H1 (cell line): Measurements from ENCODE around the gene BCAS3. TPM values are rescaled to one million over a fixed set of nuclear protein-coding genes. Genes with fewer than 3 reads are reported as not detected.

Experiments
- CTCF ChIA-PET: fragments of 300-600 bp; sonication (Branson Sonifier 250); formaldehyde crosslinking; loops from one replicate; lab custom pipeline; 2021; ENCODE audit not compliant: partially characterized antibody; lab: Charles Lee
- POLR2A ChIA-PET: fragments of 300-600 bp; sonication (Branson Sonifier 250); formaldehyde crosslinking; loops from one replicate; lab custom pipeline; 2021; ENCODE audit warnings: inconsistent platforms; ENCODE audit not compliant: partially characterized antibody; lab: Charles Lee
- DNase-seq, 2 experiments: peaks; one replicate each; pipeline versions ENCODE4 v3.0.0 to v3.0.0-alpha.2; 2010 to 2022; ENCODE audit warnings: low spot score in 2 of 2, low read depth in 1 of 2, mixed read lengths in 1 of 2
- FAIRE-seq: peaks from 2 replicates; lab custom pipeline; 2011; peaks lifted over from hg19 to GRCh38; lab: Jason Lieb, UNC
- H2AFZ ChIP-seq: 2 replicates; pipeline ENCODE4 v1.8.1; 2012; ENCODE audit warnings: low read length, inconsistent platforms
- H2AK5ac ChIP-seq: 2 replicates; pipeline ENCODE4 v1.6.1; 2013; ENCODE audit warnings: low read depth, low read length
- H2BK120ac ChIP-seq: replicated peaks from 2 replicates; pipeline ENCODE3; 2013; ENCODE audit warnings: low read depth, low read length, inconsistent platforms
- H2BK12ac ChIP-seq: 2 replicates; pipeline ENCODE4 v1.6.1; 2013; ENCODE audit warnings: low read depth, low read length
- H2BK15ac ChIP-seq: 2 replicates; pipeline ENCODE4 v1.6.1; 2013; ENCODE audit warnings: low read length
- H2BK20ac ChIP-seq: 2 replicates; pipeline ENCODE4 v1.6.1; 2013; ENCODE audit warnings: low read length
- H2BK5ac ChIP-seq: 2 replicates; pipeline ENCODE4 v1.6.1; 2013; ENCODE audit warnings: low read depth, low read length
- H3K14ac ChIP-seq: 2 replicates; pipeline ENCODE4 v1.6.1; 2013; ENCODE audit warnings: inconsistent platforms; ENCODE audit not compliant: insufficient read length
- H3K18ac ChIP-seq: 2 replicates; pipeline ENCODE4 v1.6.1; 2013; ENCODE audit warnings: low read length; ENCODE audit errors: extremely low read depth
- H3K23ac ChIP-seq: 2 replicates; pipeline ENCODE4 v1.6.1; 2013; ENCODE audit warnings: inconsistent platforms; ENCODE audit not compliant: insufficient read length
- H3K23me2 ChIP-seq: 2 replicates; pipeline ENCODE4 v1.6.1; 2013; ENCODE audit warnings: low read depth, low read length
- H3K27ac ChIP-seq: 2 replicates; pipeline ENCODE4 v1.6.1; 2011; ENCODE audit warnings: low read depth, low read length, inconsistent platforms
- H3K27me3 ChIP-seq, 4 experiments: replicated peaks in 1 of 4; 1 replicate in 1 of 4; 2 replicates in 3 of 4; pipeline versions ENCODE4 v1.6.1 to v1.8.1; 2011 to 2013; ENCODE audit warnings: low read length in 3 of 4, mild to moderate bottlenecking in 3 of 4, inconsistent platforms in 2 of 4, mixed read lengths in 2 of 4, moderate library complexity in 1 of 4; ENCODE audit not compliant: control insufficient read depth in 3 of 4, insufficient read depth in 3 of 4; ENCODE audit errors: extremely low read depth in 1 of 4
- H3K36me3 ChIP-seq, 4 experiments: 2 replicates each; pipeline versions ENCODE4 v1.6.1 to v1.8.1; 2011 to 2013; ENCODE audit warnings: mild to moderate bottlenecking in 4 of 4, low read length in 3 of 4, moderate library complexity in 2 of 4, control low read depth in 1 of 4, inconsistent platforms in 1 of 4; ENCODE audit not compliant: insufficient read depth in 4 of 4, control insufficient read depth in 2 of 4
- H3K4ac ChIP-seq: replicated peaks from 2 replicates; pipeline ENCODE3; 2013; ENCODE audit warnings: low read length, low read depth, mixed read lengths, inconsistent platforms; ENCODE audit not compliant: insufficient read length
- H3K4me1 ChIP-seq, 4 experiments: replicated peaks in 1 of 4; 1 replicate in 1 of 4; 2 replicates in 3 of 4; pipeline versions ENCODE4 v1.6.1 to v1.8.1; 2011 to 2013; ENCODE audit warnings: low read length in 3 of 4, inconsistent platforms in 2 of 4, mixed read lengths in 1 of 4; ENCODE audit not compliant: insufficient read depth in 4 of 4, control insufficient read depth in 3 of 4
- H3K4me2 ChIP-seq, 2 experiments: 2 replicates each; pipeline versions ENCODE4 v1.6.1 to v1.8.1; 2011 to 2013; ENCODE audit warnings: low read depth in 2 of 2, low read length in 2 of 2, control low read depth in 1 of 2, inconsistent platforms in 1 of 2, mild to moderate bottlenecking in 1 of 2; ENCODE audit not compliant: insufficient read depth in 1 of 2
- H3K4me3 ChIP-seq, 4 experiments: fragments of 200-600, 300-600 bp in 1 of 4; sonication (generic), shearing (Covaris generic), sonication (Bioruptor Twin) in 1 of 4; 2 replicates each; pipeline versions ENCODE4 v1.5.1 to v1.8.1; 2011 to 2016; ENCODE audit warnings: low read length in 4 of 4, low read depth in 3 of 4, control low read depth in 2 of 4, inconsistent platforms in 2 of 4, mild to moderate bottlenecking in 2 of 4, mixed read lengths in 1 of 4, moderate library complexity in 1 of 4; ENCODE audit not compliant: insufficient read depth in 2 of 4; ENCODE audit errors: extremely low read depth in 1 of 4
- H3K56ac ChIP-seq: replicated peaks from 2 replicates; pipeline ENCODE3; 2013; ENCODE audit warnings: low read depth, mild to moderate bottlenecking, mixed read lengths, low read length, inconsistent platforms; ENCODE audit not compliant: insufficient read length
- H3K79me1 ChIP-seq: 2 replicates; pipeline ENCODE4 v1.6.1; 2013; ENCODE audit warnings: low read depth, low read length, control low read depth
- H3K79me2 ChIP-seq, 2 experiments: 2 replicates each; pipeline versions ENCODE4 v1.6.1 to v1.8.1; 2012 to 2013; ENCODE audit warnings: low read length in 2 of 2, mild to moderate bottlenecking in 2 of 2, inconsistent platforms in 1 of 2; ENCODE audit not compliant: insufficient read depth in 2 of 2, control insufficient read depth in 1 of 2
- H3K9ac ChIP-seq, 4 experiments: replicated peaks in 1 of 4; 1 replicate in 1 of 4; 2 replicates in 3 of 4; pipeline versions ENCODE4 v1.6.1 to v1.8.1; 2011 to 2013; ENCODE audit warnings: low read depth in 3 of 4, low read length in 3 of 4, control low read depth in 2 of 4, mild to moderate bottlenecking in 2 of 4, moderate library complexity in 2 of 4, inconsistent platforms in 1 of 4; ENCODE audit errors: extremely low read depth in 1 of 4
- H3K9me3 ChIP-seq, 2 experiments: 2 replicates each; pipeline versions ENCODE4 v1.6.1 to v1.8.1; 2012 to 2013; ENCODE audit warnings: mild to moderate bottlenecking in 2 of 2, moderate library complexity in 2 of 2, control low read depth in 1 of 2, inconsistent platforms in 1 of 2, low read depth in 1 of 2, low read length in 1 of 2, mixed read lengths in 1 of 2; ENCODE audit not compliant: insufficient read depth in 2 of 2
- H4K20me1 ChIP-seq, 2 experiments: replicated peaks in 1 of 2; 2 replicates each; pipeline versions ENCODE3 to v1.8.1; 2011 to 2013; ENCODE audit warnings: inconsistent platforms in 2 of 2, low read length in 2 of 2, mild to moderate bottlenecking in 1 of 2; ENCODE audit not compliant: insufficient read depth in 2 of 2, control insufficient read depth in 1 of 2
- H4K5ac ChIP-seq: 2 replicates; pipeline ENCODE4 v1.6.1; 2013; ENCODE audit warnings: low read length, low read depth, mixed read lengths, inconsistent platforms; ENCODE audit not compliant: insufficient read length
- H4K8ac ChIP-seq: 2 replicates; pipeline ENCODE4 v1.8.0; 2013; ENCODE audit warnings: mild to moderate bottlenecking, moderate library complexity, low read length, inconsistent platforms; ENCODE audit not compliant: insufficient read depth; ENCODE audit errors: extremely low read depth
- H4K91ac ChIP-seq: replicated peaks from 2 replicates; pipeline ENCODE3; 2013; ENCODE audit warnings: low read length, mixed read lengths, inconsistent platforms; ENCODE audit not compliant: insufficient read length
- MAFK ChIP-seq: IDR thresholded peaks from 2 replicates; pipeline ENCODE4 v1.6.1; 2012; ENCODE audit warnings: low read depth, mild to moderate bottlenecking, improper control_type of control experiment, low read length
- NANOG ChIP-seq: IDR thresholded peaks from 2 replicates; pipeline ENCODE4 v1.6.1; 2011; ENCODE audit warnings: low read length, low read depth, mild to moderate bottlenecking, inconsistent platforms; ENCODE audit not compliant: insufficient read depth, poor library complexity, severe bottlenecking
- RNF2 ChIP-seq: fragments of 200-900, 300-1000 bp; sonication (generic); IDR thresholded peaks from 2 replicates; pipeline ENCODE4 v1.7.1; 2016; ENCODE audit warnings: borderline replicate concordance, low read depth, mild to moderate bottlenecking, antibody characterized with exemption, low read length; ENCODE audit not compliant: poor library complexity, severe bottlenecking; ENCODE audit errors: missing control alignments
- SUZ12 ChIP-seq: fragments of 200-600 bp; sonication (generic); IDR thresholded peaks from 2 replicates; pipeline ENCODE4 v1.6.1; 2012; ENCODE audit warnings: mild to moderate bottlenecking, inconsistent platforms, low read length, moderate library complexity, mixed read lengths
- TAF1 ChIP-seq: IDR thresholded peaks from 2 replicates; pipeline ENCODE4 v1.6.1; 2011; ENCODE audit warnings: mild to moderate bottlenecking, low read depth, low read length
- WGBS, 2 experiments: shearing (Covaris generic) in 1 of 2; methylation state at CpG; one replicate each; pipeline versions ENCODE4 v1.1.6 to v1.1.7; 2013 to 2015; ENCODE audit warnings: low lambda C conversion rate in 2 of 2, mixed read lengths in 2 of 2, inconsistent platforms in 1 of 2, low coverage in 1 of 2, missing lambda C conversion rate in 1 of 2; ENCODE audit not compliant: insufficient replicate concordance in 2 of 2, insufficient coverage in 1 of 2, insufficient read length in 1 of 2; ENCODE audit errors: extremely low coverage in 1 of 2, missing lambda C conversion rate in 1 of 2; 5-methylcytosine and 5-hydroxymethylcytosine counted together
- polyA plus RNA-seq, 7 experiments: library from polyadenylated mRNA; depleted of rRNA in 3 of 7; stranded (reverse) in 5 of 7; unstranded in 2 of 7; fragments of >200 nt in 5 of 7; fragments of 200-250 nt in 2 of 7; gene quantifications; 1 replicate in 5 of 7; 2 replicates in 1 of 7; 4 replicates in 1 of 7; pipeline versions ENCODE4 v1.2.1 to v1.2.3, GENCODE V29; 2011 to 2013; ENCODE audit warnings: missing spikeins in 2 of 7, mixed read lengths in 2 of 7
- total RNA-seq: library from RNA; stranded (reverse); fragmentation: NEBNext Ultra II Directional; extraction: Animal tissue kit (Norgen Biotek cat#: 25700); gene quantifications from 2 replicates; pipeline ENCODE4 v1.2.1, GENCODE V29; 2021

BCAS3 gene
- total and polyA plus RNA-seq, 2 of the 8 experiments (the other 6 are each of a cell fraction or from before 2014, with no cell fraction given) = 9.9 to 13.3 TPM

GRCh38 chr17:61230461-61230860, 552.8 kb downstream of the BCAS3 start:
- no peaks in the 10 kb centered on the region for H3K36me3 ChIP-seq
- H2BK12ac ChIP-seq = no peak overlapping the region
- no peaks in the 10 kb centered on the region for H3K27me3 ChIP-seq
- H3K4me3 ChIP-seq = no peak overlapping the region
- FAIRE-seq (no peak), DNase-seq (no peak)
- no peaks in the 10 kb centered on the region for H3K9me3 ChIP-seq
- no peaks in the 10 kb centered on the region for H3K79me1 ChIP-seq
- H4K20me1 ChIP-seq = no peaks in the 10 kb centered on the region
- H2BK120ac ChIP-seq = no peak overlapping the region
- WGBS, 2 experiments = 90% methylated on average over 2 of the region's 2 CpGs; no CpG with 5 or more reads in 1 of the 2 experiments
- POLR2A ChIA-PET = no interaction called here
- no peaks in the 10 kb centered on the region for H3K23me2 ChIP-seq
- H4K5ac ChIP-seq = no peak overlapping the region
- H4K8ac ChIP-seq = no peak overlapping the region
- no peaks in the 10 kb centered on the region for H3K79me2 ChIP-seq
- H3K27ac ChIP-seq = no peak overlapping the region
- no peak overlapping the region for H3K4ac ChIP-seq
- H3K14ac ChIP-seq = no peak overlapping the region
- H3K9ac ChIP-seq = no peak overlapping the region
- no peak overlapping the region for H4K91ac ChIP-seq
- no peak overlapping the region for H2AFZ ChIP-seq
- CTCF ChIA-PET = interaction anchor here (2.2 kb wide), 1 partner anchor 18 kb away, joined by 5 read pairs; no protein-coding TSS in a partner anchor
- H2BK15ac ChIP-seq = no peak overlapping the region
- H3K23ac ChIP-seq = no peak overlapping the region
- H3K56ac ChIP-seq = no peak overlapping the region
- H2AK5ac ChIP-seq = no peak overlapping the region
- no peak overlapping the region for H3K18ac ChIP-seq
- H2BK20ac ChIP-seq = no peak overlapping the region
- peaks cover 0 to 2% (median 0%) of the 10 kb centered on the region in 4 experiments; a peak in 1 of 7 replicates for H3K4me1 ChIP-seq
- no peak overlapping the region for H3K4me2 ChIP-seq
- no peak overlapping the region for H2BK5ac ChIP-seq
- TF ChIP-seq MAFK (no peak), NANOG (no peak), SUZ12 (no peak), RNF2 (no peak), TAF1 (no peak)
